ENCODE measurements around the gene PSEN1. TPM values are rescaled to one million over a fixed set of nuclear protein-coding genes. Genes with fewer than 3 reads are reported as not detected.

The PSEN1 gene
- total and polyA plus RNA-seq, 10 donors: 15.9 to 74.7 (median 47.2) TPM

- 44 to 55% (median 51%) methylated on average over 15 to 19 of the region's 19 CpGs for WGBS, 5 donors
- DNase-seq: no peak
- TF ChIP-seq POLR2AphosphoS5 (IDR thresholded peaks at IDR 0.05) (peak; percentile 48 to 60 (median 50)), POLR2A (IDR thresholded peaks at IDR 0.05) (no peak)
- TF ChIP-seq, protein P1, sequence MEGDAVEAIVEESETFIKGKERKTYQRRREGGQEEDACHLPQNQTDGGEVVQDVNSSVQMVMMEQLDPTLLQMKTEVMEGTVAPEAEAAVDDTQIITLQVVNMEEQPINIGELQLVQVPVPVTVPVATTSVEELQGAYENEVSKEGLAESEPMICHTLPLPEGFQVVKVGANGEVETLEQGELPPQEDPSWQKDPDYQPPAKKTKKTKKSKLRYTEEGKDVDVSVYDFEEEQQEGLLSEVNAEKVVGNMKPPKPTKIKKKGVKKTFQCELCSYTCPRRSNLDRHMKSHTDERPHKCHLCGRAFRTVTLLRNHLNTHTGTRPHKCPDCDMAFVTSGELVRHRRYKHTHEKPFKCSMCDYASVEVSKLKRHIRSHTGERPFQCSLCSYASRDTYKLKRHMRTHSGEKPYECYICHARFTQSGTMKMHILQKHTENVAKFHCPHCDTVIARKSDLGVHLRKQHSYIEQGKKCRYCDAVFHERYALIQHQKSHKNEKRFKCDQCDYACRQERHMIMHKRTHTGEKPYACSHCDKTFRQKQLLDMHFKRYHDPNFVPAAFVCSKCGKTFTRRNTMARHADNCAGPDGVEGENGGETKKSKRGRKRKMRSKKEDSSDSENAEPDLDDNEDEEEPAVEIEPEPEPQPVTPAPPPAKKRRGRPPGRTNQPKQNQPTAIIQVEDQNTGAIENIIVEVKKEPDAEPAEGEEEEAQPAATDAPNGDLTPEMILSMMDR (IDR thresholded peaks at IDR 0.05 in 8 of 11, conservative IDR thresholded peaks at IDR 0.05 in 3 of 11): peak in 7 of 11 experiments; percentile 13 to 44 (median 24)
- Histone ChIP-seq H3K27ac (peak overlapping the region in 7 of 8 donors; percentile 2 to 69 (median 58)), H3K36me3 (peaks cover 0 to 23% (median 5%) of the 10 kb centered on the region in 6 donors), H3K27me3 (replicated peaks in 1 of 7) (peaks cover 0 to 44% (median 8%) of the 10 kb centered on the region in 7 donors), H3K9me3 (no peaks in the 10 kb centered on the region), H3K4me1 (peaks cover 6 to 72% (median 30%) of the 10 kb centered on the region in 6 donors), H3K4me3 (no peak overlapping the region)
- intact Hi-C loops (cut with DNase I; ENCODE audit: low total_unique reads): no loop called here
Observed at GRCh38 chr14:73231981-73232851, 95.9 kb downstream of the PSEN1 start.

GRCh38 chr14:73232984-73233383, 96.7 kb downstream of the PSEN1 start:
- 76 to 88% (median 81%) methylated on average over 8 of the region's 8 CpGs for WGBS, 5 donors
- intact Hi-C loops (cut with DNase I; ENCODE audit: low total_unique reads): no loop called here
- peaks cover 0 to 15% (median 5%) of the 10 kb centered on the region in 6 donors for H3K36me3 ChIP-seq
- TF ChIP-seq, protein P1 (IDR thresholded peaks at IDR 0.05 in 8 of 11, conservative IDR thresholded peaks at IDR 0.05 in 3 of 11): no peak
- TF ChIP-seq POLR2A (IDR thresholded peaks at IDR 0.05) (no peak), POLR2AphosphoS5 (IDR thresholded peaks at IDR 0.05) (no peak)
- no peak for DNase-seq
- peaks cover 11 to 78% (median 36%) of the 10 kb centered on the region in 6 donors for H3K4me1 ChIP-seq
- no peak overlapping the region for H3K4me3 ChIP-seq
- peak overlapping the region in 1 of 8 donors; percentile 64 for H3K27ac ChIP-seq
- no peaks in the 10 kb centered on the region for H3K9me3 ChIP-seq
- H3K27me3 ChIP-seq (replicated peaks in 1 of 7): peaks cover 0 to 52% (median 16%) of the 10 kb centered on the region in 7 donors

- H3K4me1 ChIP-seq: peaks cover 15 to 79% (median 39%) of the 10 kb centered on the region in 6 donors
- no peak for DNase-seq
- TF ChIP-seq, protein P1 (IDR thresholded peaks at IDR 0.05 in 8 of 11, conservative IDR thresholded peaks at IDR 0.05 in 3 of 11): no peak
- TF ChIP-seq POLR2AphosphoS5 (IDR thresholded peaks at IDR 0.05): no peak
- TF ChIP-seq POLR2A (IDR thresholded peaks at IDR 0.05): no peak
- 83 to 94% (median 92%) methylated on average over 10 of the region's 10 CpGs for WGBS, 5 donors
- peaks cover 0 to 57% (median 22%) of the 10 kb centered on the region in 7 donors for H3K27me3 ChIP-seq (replicated peaks in 1 of 7)
- no peaks in the 10 kb centered on the region for H3K9me3 ChIP-seq
- intact Hi-C loops (cut with DNase I; ENCODE audit: low total_unique reads): no loop called here
- H3K36me3 ChIP-seq: peaks cover 0 to 9% (median 3%) of the 10 kb centered on the region in 6 donors
- H3K27ac ChIP-seq: no peak overlapping the region
- H3K4me3 ChIP-seq: no peak overlapping the region
Observed at GRCh38 chr14:73233564-73233963, 97.3 kb downstream of the PSEN1 start.

DNA sequence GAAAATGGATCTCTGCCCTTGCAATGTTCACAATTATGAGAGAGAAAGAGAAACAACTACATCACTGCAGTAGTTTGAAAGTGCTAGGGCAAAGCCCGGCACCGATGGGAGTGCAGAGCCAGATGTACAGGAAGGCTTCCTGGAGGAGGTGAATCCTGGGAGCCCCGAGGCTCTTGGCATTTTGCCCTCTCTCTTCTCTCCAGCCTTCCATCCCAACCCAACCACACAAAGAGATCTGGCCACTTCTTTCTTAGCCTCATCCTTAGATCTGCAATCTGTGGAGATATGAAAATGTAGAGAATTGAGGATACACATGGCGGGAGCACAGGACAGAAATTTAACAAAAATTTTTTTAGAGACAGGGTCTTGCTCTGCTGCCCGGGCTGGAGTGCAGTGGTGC, 97.7 kb downstream of the PSEN1 start:
- H3K36me3 ChIP-seq: peaks cover 0 to 5% (median 1%) of the 10 kb centered on the region in 6 donors
- intact Hi-C loops (cut with DNase I; ENCODE audit: low total_unique reads): no loop called here
- TF ChIP-seq, protein P1 (IDR thresholded peaks at IDR 0.05 in 8 of 11, conservative IDR thresholded peaks at IDR 0.05 in 3 of 11): no peak
- TF ChIP-seq POLR2AphosphoS5 (IDR thresholded peaks at IDR 0.05): no peak
- no peak for TF ChIP-seq POLR2A (IDR thresholded peaks at IDR 0.05)
- H3K27me3 ChIP-seq (replicated peaks in 1 of 7): peaks cover 0 to 62% (median 25%) of the 10 kb centered on the region in 7 donors
- peaks cover 15 to 81% (median 42%) of the 10 kb centered on the region in 6 donors for H3K4me1 ChIP-seq
- 77 to 91% (median 80%) methylated on average over 5 of the region's 5 CpGs for WGBS, 5 donors
- H3K27ac ChIP-seq: no peak overlapping the region
- DNase-seq: no peak
- H3K9me3 ChIP-seq: no peaks in the 10 kb centered on the region
- H3K4me3 ChIP-seq: no peak overlapping the region
